Keratinocyte (primary cell): ENCODE data around the gene EIF4G1. TPM values are rescaled to one million over a fixed set of nuclear protein-coding genes. Genes with fewer than 3 reads are reported as not detected.

ENCODE experiments used
- DNase-seq: peaks from one replicate; pipeline ENCODE4 v3.0.0-alpha.2; 2011; ENCODE audit warnings: low read depth, missing footprints, low spot score
- FAIRE-seq: peaks from 2 replicates; lab custom pipeline; 2011; peaks lifted over from hg19 to GRCh38; lab: Jason Lieb, UNC
- H2AFZ ChIP-seq: 2 replicates; pipeline ENCODE4 v1.6.0; 2012; ENCODE audit warnings: low read length, control low read depth, inconsistent platforms; ENCODE audit not compliant: control insufficient read depth
- H3K27ac ChIP-seq: 2 replicates; pipeline ENCODE4 v1.5.1; 2011; ENCODE audit warnings: low read length; ENCODE audit not compliant: control insufficient read depth, insufficient read depth
- H3K27me3 ChIP-seq: 3 replicates; pipeline ENCODE4 v1.6.0; 2011; ENCODE audit warnings: low read length; ENCODE audit not compliant: control insufficient read depth, insufficient read depth; ENCODE audit errors: extremely low read depth
- H3K36me3 ChIP-seq, 2 experiments: 2 replicates in 1 of 2; 3 replicates in 1 of 2; pipeline ENCODE4 v1.5.1; 2011; ENCODE audit warnings: low read length in 2 of 2, mild to moderate bottlenecking in 1 of 2; ENCODE audit not compliant: control insufficient read depth in 2 of 2, insufficient read depth in 2 of 2; ENCODE audit errors: extremely low read depth in 1 of 2
- H3K4me1 ChIP-seq: 3 replicates; pipeline ENCODE4 v1.5.1; 2011; ENCODE audit warnings: low read length; ENCODE audit not compliant: control insufficient read depth, insufficient read depth; ENCODE audit errors: extremely low read depth
- H3K4me2 ChIP-seq: 3 replicates; pipeline ENCODE4 v1.6.0; 2011; ENCODE audit warnings: low read depth, low read length; ENCODE audit not compliant: control insufficient read depth, insufficient read depth; ENCODE audit errors: extremely low read depth
- H3K4me3 ChIP-seq, 3 experiments: fragments of 200-600 bp in 1 of 3; sonication (generic) in 1 of 3; 2 replicates in 2 of 3; 3 replicates in 1 of 3; pipeline ENCODE4 v1.5.1; 2011 to 2016; ENCODE audit warnings: low read length in 3 of 3, mild to moderate bottlenecking in 3 of 3, control low read depth in 2 of 3, inconsistent platforms in 1 of 3, low read depth in 1 of 3, mixed read lengths in 1 of 3, mixed run types in 1 of 3, moderate library complexity in 1 of 3; ENCODE audit not compliant: control insufficient read depth in 2 of 3, insufficient read depth in 2 of 3; ENCODE audit errors: extremely low read depth in 1 of 3
- H3K79me2 ChIP-seq: 2 replicates; pipeline ENCODE4 v1.6.0; 2012; ENCODE audit warnings: low read length; ENCODE audit not compliant: control insufficient read depth, insufficient read depth
- H3K9ac ChIP-seq: 3 replicates; pipeline ENCODE4 v1.6.0; 2011; ENCODE audit warnings: low read length; ENCODE audit not compliant: control insufficient read depth, insufficient read depth; ENCODE audit errors: extremely low read depth
- H3K9me1 ChIP-seq: 3 replicates; pipeline ENCODE4 v1.6.0; 2011; ENCODE audit warnings: low read length; ENCODE audit not compliant: control insufficient read depth, insufficient read depth; ENCODE audit errors: extremely low read depth
- H3K9me3 ChIP-seq: 2 replicates; pipeline ENCODE4 v1.5.1; 2012; ENCODE audit warnings: low read depth, low read length; ENCODE audit not compliant: control insufficient read depth
- H4K20me1 ChIP-seq: 3 replicates; pipeline ENCODE4 v1.6.0; 2011; ENCODE audit warnings: low read length; ENCODE audit not compliant: control insufficient read depth, insufficient read depth; ENCODE audit errors: extremely low read depth
- CTCF ChIP-seq, 3 experiments: IDR thresholded peaks in 1 of 3; conservative IDR thresholded peaks in 1 of 3; optimal IDR thresholded peaks in 1 of 3; 2 replicates in 2 of 3; 3 replicates in 1 of 3; pipeline versions ENCODE3 to v1.5.1; 2011; ENCODE audit warnings: low read length in 3 of 3, mild to moderate bottlenecking in 3 of 3, moderate library complexity in 2 of 3, control low read depth in 1 of 3, inconsistent platforms in 1 of 3; ENCODE audit not compliant: insufficient read depth in 2 of 3; ENCODE audit errors: extremely low read depth in 1 of 3
- EZH2 ChIP-seq: IDR thresholded peaks from one replicate; pipeline ENCODE4 v1.6.1; 2012; ENCODE audit warnings: inconsistent platforms, mild to moderate bottlenecking, low read length, moderate library complexity
- dilution Hi-C: fragments of 300-500 bp; cut with MboI; formaldehyde crosslinking; loops from one replicate; pipeline ENCODE4 v1.7.0; 2020; ENCODE audit warnings: low sequenced_read_pairs; ENCODE audit not compliant: extremely low pct_ligation_motif_present
- polyA plus RNA-seq, 5 experiments: library from polyadenylated mRNA; depleted of rRNA in 3 of 5; stranded (reverse) in 3 of 5; stranded (forward) in 1 of 5; unstranded in 1 of 5; fragments of >200 nt; gene quantifications; 1 replicate in 1 of 5; 2 replicates in 3 of 5; 3 replicates in 1 of 5; pipeline versions ENCODE4 v1.2.1 to v1.2.3, GENCODE V29; 2011 to 2012; ENCODE audit warnings: missing spikeins in 2 of 5, low read depth in 1 of 5, low replicate concordance in 1 of 5

The EIF4G1 gene
- polyA plus RNA-seq, 1 donor (not counting 4 experiments of a cell fraction or from before 2014, with no cell fraction given): 225 TPM

GRCh38 chr3:184299488-184300377 is 14.7 kb upstream of the EIF4G1 start:
- Histone ChIP-seq H4K20me1 (peaks cover 10% of the 10 kb centered on the region), H3K36me3 (peaks cover 29 to 34% of the 10 kb centered on the region in 2 experiments), H3K79me2 (peaks cover 53% of the 10 kb centered on the region), H3K4me1 (peaks cover 9% of the 10 kb centered on the region), H3K4me3 (peak overlapping the region; percentile 90 to 99 (median 90)), H3K27me3 (no peaks in the 10 kb centered on the region), H3K9ac (peak overlapping the region; percentile 94), H2AFZ (no peak overlapping the region), H3K9me1 (no peaks in the 10 kb centered on the region), H3K9me3 (no peaks in the 10 kb centered on the region), H3K4me2 (peak overlapping the region; percentile 84), H3K27ac (peak overlapping the region; percentile 84)
- TF ChIP-seq CTCF (optimal IDR thresholded peaks at IDR 0.05 in 1 of 3, IDR thresholded peaks at IDR 0.05 in 1 of 3, conservative IDR thresholded peaks at IDR 0.05 in 1 of 3; ENCODE audit: extremely low read depth in 1 of 3, insufficient read depth in 2 of 3, low read length in 3 of 3): no peak
- TF ChIP-seq EZH2: no peak
- DNase-seq (no peak), FAIRE-seq (no peak)
- dilution Hi-C loops: no loop called here

DNA sequence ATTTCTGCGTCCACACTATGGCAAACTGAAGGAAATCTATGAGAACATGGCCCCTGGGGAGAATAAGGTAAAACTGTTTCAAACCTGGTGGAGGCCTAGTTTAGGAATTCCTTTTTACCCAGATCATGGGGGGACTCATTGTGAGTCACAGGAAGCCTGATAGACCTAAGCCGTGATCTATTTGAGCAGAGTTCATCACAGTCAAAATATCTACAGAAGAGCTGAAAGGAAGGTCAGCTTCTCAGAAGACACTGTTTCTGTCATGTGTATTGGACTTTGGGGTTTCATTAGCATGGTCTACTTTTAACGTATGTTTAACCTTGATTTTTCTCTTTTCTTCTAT is 14.1 kb upstream of the EIF4G1 start:
- Histone ChIP-seq H3K4me2 (peak overlapping the region; percentile 84), H3K9me3 (no peaks in the 10 kb centered on the region), H3K36me3 (peaks cover 30 to 35% of the 10 kb centered on the region in 2 experiments), H3K27ac (peak overlapping the region; percentile 84), H3K9ac (peak overlapping the region; percentile 94), H3K27me3 (no peaks in the 10 kb centered on the region), H3K4me3 (peak overlapping the region; percentile 90 to 99 (median 90)), H3K4me1 (peaks cover 9% of the 10 kb centered on the region), H4K20me1 (peaks cover 13% of the 10 kb centered on the region), H2AFZ (no peak overlapping the region), H3K79me2 (peaks cover 55% of the 10 kb centered on the region), H3K9me1 (no peaks in the 10 kb centered on the region)
- dilution Hi-C loops: no loop called here
- DNase-seq (no peak), FAIRE-seq (peak; percentile 72)
- TF ChIP-seq EZH2 (no peak), CTCF (optimal IDR thresholded peaks at IDR 0.05 in 1 of 3, IDR thresholded peaks at IDR 0.05 in 1 of 3, conservative IDR thresholded peaks at IDR 0.05 in 1 of 3; ENCODE audit: extremely low read depth in 1 of 3, insufficient read depth in 2 of 3, low read length in 3 of 3) (no peak)
